ENCODE data around the gene ZNF335. TPM values are rescaled to one million over a fixed set of nuclear protein-coding genes. Genes with fewer than 3 reads are reported as not detected.

The ZNF335 gene
- total and polyA plus RNA-seq, 2 of the 13 experiments (the other 11 are each of a cell fraction or from before 2014, with no cell fraction given) = 9.7 to 13.7 TPM

DNA sequence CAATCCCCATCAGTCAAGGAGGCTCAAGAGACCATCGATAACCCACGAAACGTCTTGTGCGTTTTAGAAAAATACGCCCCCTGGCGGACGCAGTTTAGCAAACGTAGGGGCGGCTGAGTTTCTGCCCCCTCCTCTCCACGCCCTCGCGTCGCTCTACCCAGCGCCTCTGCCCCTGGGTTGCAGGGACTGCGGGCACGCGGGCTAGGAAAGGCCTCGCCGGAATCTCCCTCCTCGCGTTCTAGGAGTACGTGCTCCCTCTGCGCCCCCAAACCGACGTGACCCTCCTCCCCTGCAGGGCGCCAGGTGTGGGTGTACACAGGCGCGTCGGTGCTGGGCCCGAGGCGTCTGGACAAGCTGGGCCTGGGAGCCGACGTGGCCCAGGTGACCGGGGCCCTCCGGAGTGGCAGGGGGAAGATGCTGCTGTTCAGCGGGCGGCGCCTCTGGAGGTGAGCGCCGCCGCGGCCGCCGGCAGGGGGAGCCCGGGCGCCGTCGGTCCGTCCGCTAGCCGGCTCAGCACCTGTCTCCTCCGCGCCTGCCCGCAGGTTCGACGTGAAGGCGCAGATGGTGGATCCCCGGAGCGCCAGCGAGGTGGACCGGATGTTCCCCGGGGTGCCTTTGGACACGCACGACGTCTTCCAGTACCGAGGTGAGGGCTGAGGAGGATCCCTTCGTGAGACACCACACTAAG is 42.0 kb upstream of the ZNF335 start (continued):
- TF ChIP-seq RBAK (CRISPR knock-in tag; IDR thresholded peaks at IDR 0.05) = no peak; the same call in 1 of the 2 replicates
- no peak for TF ChIP-seq PREB (CRISPR knock-in tag; IDR thresholded peaks at IDR 0.05)
- no peak for TF ChIP-seq ATF1 (CRISPR knock-in tag; IDR thresholded peaks at IDR 0.05)
- no peak for TF ChIP-seq ZKSCAN8 (CRISPR knock-in tag; IDR thresholded peaks at IDR 0.05; ENCODE audit: borderline replicate concordance)
- peak; percentile 69; the same call in 1 of the 2 replicates for TF ChIP-seq ZNF607 (CRISPR knock-in tag; IDR thresholded peaks at IDR 0.05; ENCODE audit: borderline replicate concordance)
- no peak; the same call in 1 of the 2 replicates for TF ChIP-seq GATAD2A (CRISPR knock-in tag; IDR thresholded peaks at IDR 0.05)
- 0 out of 2 replicates have a peak, but pooled peaks have one; percentile 7 for TF ChIP-seq BHLHE40 (IDR thresholded peaks at IDR 0.05; ENCODE audit: low read length)
- TF ChIP-seq, protein P1, sequence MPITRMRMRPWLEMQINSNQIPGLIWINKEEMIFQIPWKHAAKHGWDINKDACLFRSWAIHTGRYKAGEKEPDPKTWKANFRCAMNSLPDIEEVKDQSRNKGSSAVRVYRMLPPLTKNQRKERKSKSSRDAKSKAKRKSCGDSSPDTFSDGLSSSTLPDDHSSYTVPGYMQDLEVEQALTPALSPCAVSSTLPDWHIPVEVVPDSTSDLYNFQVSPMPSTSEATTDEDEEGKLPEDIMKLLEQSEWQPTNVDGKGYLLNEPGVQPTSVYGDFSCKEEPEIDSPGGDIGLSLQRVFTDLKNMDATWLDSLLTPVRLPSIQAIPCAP (CRISPR knock-in tag; IDR thresholded peaks at IDR 0.05; ENCODE audit: low read depth) = no peak
- TF ChIP-seq NAIF1 (CRISPR knock-in tag; IDR thresholded peaks at IDR 0.05; ENCODE audit: borderline replicate concordance) = no peak
- TF ChIP-seq ATF2 (CRISPR knock-in tag; IDR thresholded peaks at IDR 0.05) = peak; percentile 44
- peak; percentile 50 for TF ChIP-seq REPIN1 (CRISPR knock-in tag; IDR thresholded peaks at IDR 0.05; ENCODE audit: borderline replicate concordance, low read depth)
- 0 out of 2 replicates have a peak, but pooled peaks have one; percentile 6 for TF ChIP-seq SKIL (CRISPR knock-in tag; IDR thresholded peaks at IDR 0.05; ENCODE audit: borderline replicate concordance)
- TF ChIP-seq, protein P2, sequence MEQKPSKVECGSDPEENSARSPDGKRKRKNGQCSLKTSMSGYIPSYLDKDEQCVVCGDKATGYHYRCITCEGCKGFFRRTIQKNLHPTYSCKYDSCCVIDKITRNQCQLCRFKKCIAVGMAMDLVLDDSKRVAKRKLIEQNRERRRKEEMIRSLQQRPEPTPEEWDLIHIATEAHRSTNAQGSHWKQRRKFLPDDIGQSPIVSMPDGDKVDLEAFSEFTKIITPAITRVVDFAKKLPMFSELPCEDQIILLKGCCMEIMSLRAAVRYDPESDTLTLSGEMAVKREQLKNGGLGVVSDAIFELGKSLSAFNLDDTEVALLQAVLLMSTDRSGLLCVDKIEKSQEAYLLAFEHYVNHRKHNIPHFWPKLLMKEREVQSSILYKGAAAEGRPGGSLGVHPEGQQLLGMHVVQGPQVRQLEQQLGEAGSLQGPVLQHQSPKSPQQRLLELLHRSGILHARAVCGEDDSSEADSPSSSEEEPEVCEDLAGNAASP (CRISPR knock-in tag; IDR thresholded peaks at IDR 0.05; ENCODE audit: borderline replicate concordance) = 0 out of 2 replicates have a peak, but pooled peaks have one; percentile 45
- no peak for TF ChIP-seq CCAR2 (optimal IDR thresholded peaks at IDR 0.05; ENCODE audit: low read depth, low read length)
- TF ChIP-seq MED8 (CRISPR knock-in tag; IDR thresholded peaks at IDR 0.05; ENCODE audit: insufficient replicate concordance) = no peak
- TF ChIP-seq, protein P3, sequence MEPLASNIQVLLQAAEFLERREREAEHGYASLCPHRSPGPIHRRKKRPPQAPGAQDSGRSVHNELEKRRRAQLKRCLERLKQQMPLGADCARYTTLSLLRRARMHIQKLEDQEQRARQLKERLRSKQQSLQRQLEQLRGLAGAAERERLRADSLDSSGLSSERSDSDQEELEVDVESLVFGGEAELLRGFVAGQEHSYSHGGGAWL (CRISPR knock-in tag; IDR thresholded peaks at IDR 0.05) = peak; percentile 75; the same call in 1 of the 2 replicates
- no peak for TF ChIP-seq ZNF746 (CRISPR knock-in tag; IDR thresholded peaks at IDR 0.05)
- TF ChIP-seq MTA3 (CRISPR knock-in tag; IDR thresholded peaks at IDR 0.05) = no peak
- TF ChIP-seq ZBTB43 (CRISPR knock-in tag; conservative IDR thresholded peaks at IDR 0.05) = 0 out of 2 replicates have a peak, but pooled peaks have one; percentile 22
- TF ChIP-seq ZMYM2 (CRISPR knock-in tag; IDR thresholded peaks at IDR 0.05) = peak; percentile 50

Measured in HepG2 (cell line).